GM12865 (cell line): ENCODE data around the gene RFFL.
A peak's percentile ranks its signal among the peaks of the same experiment; 100 is the strongest.
"Not testable (repeated sequence)": the region's sequence is repeated elsewhere in the genome, so short reads cannot be mapped to it uniquely, and the experiment has no call there.

Source experiments
- DNase-seq: peaks from one replicate; pipeline ENCODE4 v3.0.0; 2010; ENCODE audit warnings: low read depth
- H3K4me3 ChIP-seq: 2 replicates; pipeline ENCODE4 v1.5.1; 2011; ENCODE audit warnings: mild to moderate bottlenecking, low read depth, low read length, control low read depth
- CTCF ChIP-seq: IDR thresholded peaks from 2 replicates; pipeline ENCODE4 v1.5.1; 2011; ENCODE audit warnings: low read length, control low read depth, low read depth, inconsistent platforms; ENCODE audit not compliant: insufficient read depth; ENCODE audit errors: missing control alignments

Gene RFFL

GRCh38 chr17:35048685-35049379, 14.7 kb downstream of the RFFL start:
- DNase-seq: no peak
- no peak for TF ChIP-seq CTCF
- no peak overlapping the region for H3K4me3 ChIP-seq

- peak overlapping the region; percentile 47 for H3K4me3 ChIP-seq
- TF ChIP-seq CTCF: no peak
- peak; percentile 82 for DNase-seq
Observed at GRCh38 chr17:35046740-35047283, 16.7 kb downstream of the RFFL start.

- no peak for DNase-seq
- TF ChIP-seq CTCF: no peak
- H3K4me3 ChIP-seq: peak overlapping the region; percentile 47
Observed at GRCh38 chr17:35046245-35046644, 17.3 kb downstream of the RFFL start.

GRCh38 chr17:35045458-35045979, 18.0 kb downstream of the RFFL start:
- peak overlapping the region; percentile 47; the same call in 1 of the 2 replicates for H3K4me3 ChIP-seq
- DNase-seq: not testable (repeated sequence)

GRCh38 chr17:35044181-35044580, 19.3 kb downstream of the RFFL start:
- no peak for TF ChIP-seq CTCF
- DNase-seq: no peak
- no peak overlapping the region for H3K4me3 ChIP-seq

GRCh38 chr17:35041390-35041789, 22.1 kb downstream of the RFFL start:
- TF ChIP-seq CTCF: no peak
- DNase-seq: no peak
- no peak overlapping the region for H3K4me3 ChIP-seq

GRCh38 chr17:35038453-35038852, 25.1 kb downstream of the RFFL start:
- no peak for DNase-seq
- H3K4me3 ChIP-seq: no peak overlapping the region
- no peak for TF ChIP-seq CTCF
